DMS153 (cell line): ENCODE data around the gene DYRK3.
A peak's percentile ranks its signal among the peaks of the same experiment; 100 is the strongest.

Experiments used
- DNase-seq: peaks from one replicate; lab custom pipeline; 2025; lab: John Stamatoyannopoulos, UW

DYRK3 gene

GRCh38 chr1:206684003-206684402 is 48.7 kb downstream of the DYRK3 start:
- DNase-seq, result no peak

DNA sequence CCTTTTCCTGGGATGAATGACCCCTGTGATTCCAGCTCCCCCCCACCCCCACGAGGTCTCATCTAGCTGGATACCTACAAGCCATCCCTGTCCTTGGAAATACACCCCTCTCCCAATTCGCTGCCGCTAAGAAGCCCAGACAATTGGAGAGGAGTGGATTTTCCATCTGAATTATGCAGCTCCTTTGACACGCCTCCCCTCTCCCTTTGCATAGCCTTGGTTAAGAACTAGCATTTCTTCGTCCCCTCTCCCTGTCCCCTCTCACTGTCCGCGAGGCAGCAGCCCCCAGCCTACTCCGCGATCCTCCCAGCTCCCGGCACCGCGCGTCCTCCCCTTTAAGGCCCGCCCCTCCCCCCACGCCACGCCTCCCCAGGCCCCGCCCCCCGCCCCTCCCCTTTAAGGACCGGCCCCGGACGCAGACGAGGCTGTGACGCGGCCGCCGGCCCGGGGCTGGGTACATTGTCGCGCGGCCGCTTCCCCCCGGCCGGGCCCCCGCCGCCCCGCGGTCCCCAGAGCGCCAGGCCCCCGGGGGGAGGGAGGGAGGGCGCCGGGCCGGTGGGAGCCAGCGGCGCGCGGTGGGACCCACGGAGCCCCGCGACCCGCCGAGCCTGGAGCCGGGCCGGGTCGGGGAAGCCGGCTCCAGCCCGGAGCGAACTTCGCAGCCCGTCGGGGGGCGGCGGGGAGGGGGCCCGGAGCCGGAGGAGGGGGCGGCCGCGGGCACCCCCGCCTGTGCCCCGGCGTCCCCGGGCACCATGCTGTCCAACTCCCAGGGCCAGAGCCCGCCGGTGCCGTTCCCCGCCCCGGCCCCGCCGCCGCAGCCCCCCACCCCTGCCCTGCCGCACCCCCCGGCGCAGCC is 49.4 kb downstream of the DYRK3 start, which contains the start of gene MAPKAPK2:
TSS of gene MAPKAPK2 (plus strand) at position 428 of the 856 bp plus-strand sequence. CDS start at position 753, 325 bp downstream.
- DNase-seq, result no peak

DNA sequence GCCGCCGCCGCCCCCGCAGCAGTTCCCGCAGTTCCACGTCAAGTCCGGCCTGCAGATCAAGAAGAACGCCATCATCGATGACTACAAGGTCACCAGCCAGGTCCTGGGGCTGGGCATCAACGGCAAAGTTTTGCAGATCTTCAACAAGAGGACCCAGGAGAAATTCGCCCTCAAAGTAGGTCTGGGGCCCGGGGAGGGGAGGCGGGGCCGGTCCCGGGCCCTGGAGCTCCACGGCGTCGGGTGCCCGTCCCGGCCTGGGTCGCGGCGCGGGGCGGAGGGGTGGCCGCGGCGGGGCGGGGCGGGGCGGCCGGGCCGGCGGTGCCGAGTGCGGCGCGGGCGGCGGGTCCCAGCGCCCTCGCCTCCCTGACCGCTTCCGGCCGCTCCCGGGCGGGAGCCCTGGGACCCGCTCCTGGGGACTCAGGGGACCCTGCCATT is 50.0 kb downstream of the DYRK3 start:
- DNase-seq, result no peak

DNA sequence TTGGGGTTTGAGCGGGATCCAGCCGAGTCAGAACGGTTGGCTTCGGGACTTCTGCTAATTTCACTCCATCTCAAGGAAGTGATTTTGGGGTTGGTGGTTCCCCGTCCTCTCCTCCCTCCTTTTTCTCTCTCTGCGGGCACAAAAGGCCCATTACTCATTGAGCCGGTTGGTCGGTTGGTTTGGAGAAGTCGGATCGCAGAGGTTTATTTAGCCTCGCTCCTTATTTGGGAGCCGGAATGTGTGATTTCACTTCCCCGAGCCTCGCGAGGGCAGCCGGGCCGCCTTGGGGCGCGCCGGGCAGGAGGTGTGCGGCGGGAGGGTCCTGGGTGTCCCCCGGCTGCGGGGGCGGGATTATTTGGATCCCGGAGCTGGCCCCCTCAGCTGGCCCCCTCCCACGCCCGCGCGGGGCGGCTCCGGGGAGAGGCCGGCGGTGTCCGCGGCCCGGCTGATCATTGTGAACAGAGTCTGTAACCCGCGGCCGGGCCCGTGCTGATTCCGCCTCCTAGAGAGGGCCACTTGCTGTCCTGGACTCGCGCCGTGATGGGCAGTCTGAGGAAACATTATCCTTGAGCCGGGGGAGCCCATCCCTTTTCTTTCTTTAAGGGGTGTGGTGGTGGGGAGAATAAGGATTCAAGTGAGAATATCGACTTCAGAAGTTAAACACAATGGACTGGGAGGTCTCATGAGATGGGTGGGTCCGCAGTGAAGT is 50.6 kb downstream of the DYRK3 start:
- no peak for DNase-seq

DNA sequence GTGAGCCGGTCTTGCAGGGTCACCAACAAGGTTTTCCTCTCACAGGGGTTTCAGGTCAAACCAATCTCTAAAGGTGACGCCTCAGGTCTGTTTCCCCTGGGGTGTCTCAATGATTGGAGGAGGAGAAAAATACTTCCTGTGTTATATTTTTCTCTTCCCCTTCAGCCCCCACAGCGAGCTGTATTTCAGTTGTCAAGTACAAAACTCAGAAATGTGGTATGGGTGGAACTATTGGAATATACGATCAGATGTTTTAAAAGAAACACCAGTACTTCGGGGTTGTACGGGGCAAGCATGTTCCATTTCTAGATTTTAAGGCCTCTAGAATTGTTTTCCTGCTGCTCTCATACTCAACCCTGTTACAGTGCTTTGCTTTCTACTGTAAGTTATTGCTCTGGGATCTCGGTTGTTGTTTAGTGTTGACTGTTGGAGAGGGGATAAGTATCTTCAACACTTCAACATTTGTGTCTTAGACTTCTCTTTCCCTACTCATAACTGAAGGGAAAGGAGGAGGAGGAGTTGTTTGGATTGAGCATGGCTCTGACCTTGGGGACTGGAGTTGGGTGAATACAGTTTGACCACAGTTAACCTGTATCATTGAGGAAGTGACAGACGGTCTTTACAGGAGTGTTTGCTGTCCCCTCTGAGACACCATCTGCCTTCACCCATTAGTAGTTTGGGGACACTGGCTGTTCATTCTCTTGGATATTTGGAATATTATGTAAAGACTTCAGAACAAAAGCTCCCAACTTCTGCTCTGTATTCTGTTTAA is 51.3 kb downstream of the DYRK3 start:
- DNase-seq, result no peak

- no peak for DNase-seq
Measured at GRCh38 chr1:206687251-206687914, 52.0 kb downstream of the DYRK3 start.

DNA sequence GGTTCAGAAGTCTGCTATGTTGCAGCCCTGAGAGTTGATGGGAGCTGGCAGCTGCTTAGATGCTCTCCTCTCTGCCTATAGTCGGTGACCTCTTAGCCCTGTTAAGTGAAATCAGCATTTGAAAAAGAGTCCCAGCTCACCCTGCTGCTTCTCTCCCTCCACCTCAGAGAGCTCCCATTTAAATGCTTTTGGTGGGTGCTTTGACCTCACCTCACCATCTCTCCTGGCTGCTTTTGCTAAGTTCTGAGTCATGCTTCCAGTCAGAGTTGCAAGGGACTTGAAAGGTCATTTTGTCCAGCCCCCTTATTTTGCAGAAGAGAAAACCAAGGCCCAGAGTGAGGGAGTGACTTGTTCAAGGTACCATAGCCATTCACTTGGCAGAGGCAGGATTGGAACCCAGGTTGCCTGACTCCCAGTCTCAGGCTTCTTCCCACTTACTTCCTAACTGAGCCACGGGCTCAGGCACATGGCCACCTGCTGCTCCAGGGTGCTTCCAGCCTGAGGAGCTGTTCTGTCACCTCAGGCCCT is 52.6 kb downstream of the DYRK3 start:
- DNase-seq, result no peak

DNA sequence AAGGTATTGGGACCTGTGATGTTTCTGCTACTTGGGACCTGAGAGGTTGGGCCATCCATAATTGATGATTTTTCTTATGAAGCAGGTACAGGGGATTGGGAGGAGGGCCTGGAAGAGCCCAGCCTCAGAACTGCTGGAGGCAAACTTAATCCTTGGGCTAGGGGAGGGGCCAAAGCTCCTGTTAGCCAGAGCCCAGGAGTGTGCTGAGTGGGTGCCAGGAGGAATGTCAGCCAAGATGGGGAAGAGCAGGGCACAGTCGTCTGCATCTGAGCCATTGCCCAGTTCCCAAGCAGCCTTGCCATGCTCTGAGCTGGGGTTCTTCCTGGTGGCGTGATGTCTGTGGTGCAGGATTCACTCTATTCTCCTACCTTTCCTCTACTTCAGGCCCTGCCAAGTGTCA is 55.2 kb downstream of the DYRK3 start:
- no peak for DNase-seq

DNA sequence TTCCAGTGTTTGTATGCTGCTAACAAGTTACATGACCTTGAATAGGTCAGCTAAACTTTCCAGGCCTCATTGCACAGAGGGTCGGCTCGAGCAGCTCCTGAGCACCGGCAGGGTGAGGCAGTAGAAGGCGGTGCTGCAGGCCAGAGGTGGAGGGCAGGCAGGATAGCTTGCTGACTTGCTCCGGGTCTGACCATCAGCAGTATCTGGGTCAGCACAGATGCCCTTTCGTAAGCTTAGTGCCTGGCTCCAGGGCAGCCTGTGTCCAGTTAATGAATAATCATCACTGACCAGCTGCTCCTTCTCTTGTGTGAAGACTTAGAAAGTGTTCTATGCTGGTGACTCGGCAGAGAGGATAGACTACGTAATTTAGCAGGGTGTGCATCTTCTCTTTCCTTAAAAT is 56.3 kb downstream of the DYRK3 start:
- no peak for DNase-seq

GRCh38 chr1:206693029-206693428 is 57.7 kb downstream of the DYRK3 start:
- DNase-seq, result peak; percentile 32

DNA sequence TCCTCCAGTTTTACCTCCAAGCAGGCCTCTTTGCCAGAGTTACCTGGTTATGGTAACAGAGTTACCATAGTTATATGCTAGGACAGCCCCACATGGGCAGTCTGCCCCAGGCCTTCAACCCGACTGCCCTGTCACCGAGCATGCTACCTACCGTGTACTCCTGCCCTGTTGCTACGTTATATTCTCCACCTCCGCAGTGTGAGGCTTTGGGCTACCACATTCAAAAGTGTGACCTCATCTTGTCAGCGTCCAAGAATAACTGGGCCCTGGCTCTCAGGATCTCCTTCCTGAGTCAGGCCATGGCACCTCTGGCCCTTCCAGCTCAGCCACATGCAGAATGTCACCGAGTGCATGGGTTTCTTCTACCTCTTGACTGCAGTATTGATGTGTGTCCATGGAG is 58.3 kb downstream of the DYRK3 start:
- no peak for DNase-seq

- no peak for DNase-seq
Measured at GRCh38 chr1:206694171-206695124, 59.1 kb downstream of the DYRK3 start.

GRCh38 chr1:206695733-206696132 is 60.4 kb downstream of the DYRK3 start:
- DNase-seq, result no peak

GRCh38 chr1:206696812-206697585 is 61.7 kb downstream of the DYRK3 start:
- DNase-seq, result no peak

DNA sequence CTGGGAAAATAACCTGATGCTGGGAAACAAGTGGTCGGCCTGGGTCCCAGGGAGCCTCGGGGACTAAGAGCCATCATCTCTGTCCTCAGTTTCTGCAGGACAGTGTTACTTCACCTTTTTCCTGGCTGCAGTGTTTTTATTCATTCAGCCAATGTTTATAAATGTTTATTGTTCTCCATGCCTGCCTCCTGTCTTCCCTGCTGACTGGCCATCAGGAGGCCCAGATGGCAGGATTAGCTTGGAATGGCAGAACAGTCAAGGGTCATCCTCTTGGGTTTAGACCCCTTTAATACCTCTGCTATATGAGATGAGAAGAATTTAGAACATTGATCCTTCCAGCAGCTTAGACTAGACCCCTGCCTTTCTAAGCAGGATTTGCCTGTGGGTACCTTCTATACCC is 62.7 kb downstream of the DYRK3 start:
- DNase-seq, result no peak
